Activated T-helper 1 cell treated with anti-CD3 and anti-CD28 coated beads, Interleukin-12 subunit alpha, Interleukin-12 subunit beta, Interleukin-2, Interleukin-4 antibody, amounts not matched to agents 30 ng/mL and 10 ng/mL and 1 ng/mL, durations not matched to agents 14 hours and 24 hours and 36 hours (primary cell): ENCODE results near the gene RNU6-1. TPM values are rescaled to one million over a fixed set of nuclear protein-coding genes. Genes with fewer than 3 reads are reported as not detected.

Source experiments
- DNase-seq: peaks from one replicate; pipeline ENCODE4 v3.0.0; 2021; ENCODE audit warnings: low spot score
- H3K27ac Mint-ChIP-seq: one replicate; pipeline ENCODE4 v1.8.0; 2021; ENCODE audit warnings: mild to moderate bottlenecking, mixed read lengths
- H3K27me3 Mint-ChIP-seq: one replicate; pipeline ENCODE4 v1.8.0; 2022; ENCODE audit warnings: mild to moderate bottlenecking, moderate library complexity, mixed read lengths; ENCODE audit not compliant: insufficient read depth
- H3K36me3 Mint-ChIP-seq: one replicate; pipeline ENCODE4 v1.8.0; 2021; ENCODE audit warnings: low read depth, mixed read lengths
- H3K4me1 Mint-ChIP-seq: one replicate; pipeline ENCODE4 v1.8.0; 2021; ENCODE audit warnings: low read depth, mixed read lengths
- H3K4me3 Mint-ChIP-seq: one replicate; pipeline ENCODE4 v1.8.0; 2021; ENCODE audit warnings: mild to moderate bottlenecking, moderate library complexity, mixed read lengths
- H3K9me3 Mint-ChIP-seq: one replicate; pipeline ENCODE4 v1.8.0; 2021; ENCODE audit warnings: mixed read lengths
- intact Hi-C: fragments of 100-400 bp; cut with micrococcal nuclease; formaldehyde crosslinking; loops from one replicate; pipeline ENCODE4 v1.15.1; 2024
- total RNA-seq: library from RNA; stranded (reverse); gene quantifications from 2 replicates; pipeline ENCODE4 v1.2.3, GENCODE V29; 2022

RNU6-1 gene
- total RNA-seq, 1 donor from 2014 or later, result not detected

GRCh38 chr15:67850994-67851571, 11.2 kb upstream of the RNU6-1 start:
- H3K4me1 Mint-ChIP-seq, result peaks cover 5% of the 10 kb centered on the region
- H3K27me3 Mint-ChIP-seq, result no peaks in the 10 kb centered on the region
- no peak overlapping the region for H3K4me3 Mint-ChIP-seq
- no peak overlapping the region for H3K27ac Mint-ChIP-seq
- DNase-seq, result no peak
- no peaks in the 10 kb centered on the region for H3K9me3 Mint-ChIP-seq
- no peaks in the 10 kb centered on the region for H3K36me3 Mint-ChIP-seq
- intact Hi-C loops, result no loop called here

- Mint-ChIP-seq H3K36me3 (no peaks in the 10 kb centered on the region), H3K9me3 (no peaks in the 10 kb centered on the region), H3K27ac (no peak overlapping the region), H3K27me3 (no peaks in the 10 kb centered on the region), H3K4me1 (no peaks in the 10 kb centered on the region), H3K4me3 (no peak overlapping the region)
- intact Hi-C loops, result no loop called here
- DNase-seq, result no peak
These were observed 10.5 kb upstream of the RNU6-1 start for GRCh38 chr15:67850336-67850735.

GRCh38 chr15:67849538-67849937, 9.7 kb upstream of the RNU6-1 start:
- Mint-ChIP-seq H3K4me1 (no peaks in the 10 kb centered on the region), H3K27ac (no peak overlapping the region), H3K27me3 (no peaks in the 10 kb centered on the region), H3K4me3 (no peak overlapping the region), H3K9me3 (no peaks in the 10 kb centered on the region), H3K36me3 (no peaks in the 10 kb centered on the region)
- DNase-seq, result no peak
- intact Hi-C loops, result no loop called here

GRCh38 chr15:67845974-67846373, 6.1 kb upstream of the RNU6-1 start:
- no peak overlapping the region for H3K27ac Mint-ChIP-seq
- intact Hi-C loops, result no loop called here
- H3K27me3 Mint-ChIP-seq, result peaks cover 1% of the 10 kb centered on the region
- peaks cover 8% of the 10 kb centered on the region for H3K4me1 Mint-ChIP-seq
- H3K4me3 Mint-ChIP-seq, result no peak overlapping the region
- DNase-seq, result no peak
- no peaks in the 10 kb centered on the region for H3K9me3 Mint-ChIP-seq
- H3K36me3 Mint-ChIP-seq, result no peaks in the 10 kb centered on the region

- Mint-ChIP-seq H3K27ac (no peak overlapping the region), H3K4me3 (no peak overlapping the region), H3K9me3 (no peaks in the 10 kb centered on the region), H3K27me3 (peaks cover 8% of the 10 kb centered on the region), H3K36me3 (no peaks in the 10 kb centered on the region), H3K4me1 (peaks cover 20% of the 10 kb centered on the region)
- intact Hi-C loops, result loop anchor here (5.0 kb wide), 1 partner anchor 81 kb away; no protein-coding TSS in a partner anchor
- DNase-seq, result no peak
These were observed 3.9 kb upstream of the RNU6-1 start for GRCh38 chr15:67843571-67844387.

GRCh38 chr15:67843092-67843501, 3.3 kb upstream of the RNU6-1 start:
- no peak for DNase-seq
- no peaks in the 10 kb centered on the region for H3K9me3 Mint-ChIP-seq
- H3K36me3 Mint-ChIP-seq, result no peaks in the 10 kb centered on the region
- H3K4me1 Mint-ChIP-seq, result peaks cover 26% of the 10 kb centered on the region
- no peak overlapping the region for H3K27ac Mint-ChIP-seq
- intact Hi-C loops, result loop anchor here (5.0 kb wide), 1 partner anchor 81 kb away; no protein-coding TSS in a partner anchor
- H3K4me3 Mint-ChIP-seq, result no peak overlapping the region
- H3K27me3 Mint-ChIP-seq, result peaks cover 10% of the 10 kb centered on the region

GRCh38 chr15:67841513-67841762, 1.6 kb upstream of the RNU6-1 start:
- H3K36me3 Mint-ChIP-seq, result no peaks in the 10 kb centered on the region
- intact Hi-C loops, result loop anchor here (2.0 to 5.0 kb wide), 2 partner anchors 79 to 601 kb away; no protein-coding TSS in a partner anchor
- no peaks in the 10 kb centered on the region for H3K9me3 Mint-ChIP-seq
- no peak for DNase-seq
- peaks cover 19% of the 10 kb centered on the region for H3K27me3 Mint-ChIP-seq
- peaks cover 26% of the 10 kb centered on the region for H3K4me1 Mint-ChIP-seq
- H3K4me3 Mint-ChIP-seq, result peak overlapping the region; percentile 87
- peak overlapping the region; percentile 87 for H3K27ac Mint-ChIP-seq

- Mint-ChIP-seq H3K27me3 (peaks cover 24% of the 10 kb centered on the region), H3K4me1 (peaks cover 26% of the 10 kb centered on the region), H3K4me3 (peak overlapping the region; percentile 87), H3K36me3 (peaks cover 2% of the 10 kb centered on the region), H3K27ac (peak overlapping the region; percentile 88), H3K9me3 (no peaks in the 10 kb centered on the region)
- intact Hi-C loops, result loop anchor here (1.0 to 5.0 kb wide), 7 partner anchors 79 to 600 kb away; partner anchors contain the start of genes C15orf61, CLN6 and PIAS1
- DNase-seq, result no peak
These were observed 1.1 kb upstream of the RNU6-1 start for GRCh38 chr15:67840749-67841512.

GRCh38 chr15:67839499-67839928, 331 bp downstream of the RNU6-1 start:
- peak overlapping the region; percentile 87 for H3K4me3 Mint-ChIP-seq
- H3K4me1 Mint-ChIP-seq, result peaks cover 26% of the 10 kb centered on the region
- intact Hi-C loops, result loop anchor here (2.0 to 5.0 kb wide), 2 partner anchors 533 to 1137 kb away; partner anchors contain the start of gene SMAD6
- peak overlapping the region; percentile 88 for H3K27ac Mint-ChIP-seq
- H3K9me3 Mint-ChIP-seq, result no peaks in the 10 kb centered on the region
- H3K27me3 Mint-ChIP-seq, result peaks cover 35% of the 10 kb centered on the region
- peak; percentile 37 for DNase-seq
- peaks cover 2% of the 10 kb centered on the region for H3K36me3 Mint-ChIP-seq

GRCh38 chr15:67838789-67839332, 984 bp downstream of the RNU6-1 start:
- DNase-seq, result no peak
- Mint-ChIP-seq H3K4me3 (peak overlapping the region; percentile 45), H3K27ac (peak overlapping the region; percentile 9)

GRCh38 chr15:67836955-67837354, 2.9 kb downstream of the RNU6-1 start:
- H3K27me3 Mint-ChIP-seq, result peaks cover 58% of the 10 kb centered on the region
- peaks cover 39% of the 10 kb centered on the region for H3K4me1 Mint-ChIP-seq
- H3K27ac Mint-ChIP-seq, result no peak overlapping the region

More at GRCh38 chr15:67838789-67839332, 984 bp downstream of the RNU6-1 start:
- Mint-ChIP-seq H3K36me3 (peaks cover 2% of the 10 kb centered on the region), H3K9me3 (no peaks in the 10 kb centered on the region), H3K4me1 (peaks cover 31% of the 10 kb centered on the region), H3K27me3 (peaks cover 40% of the 10 kb centered on the region)
- intact Hi-C loops, result loop anchor here (2.0 to 5.0 kb wide), 2 partner anchors 532 to 1137 kb away; partner anchors contain the start of gene SMAD6

GRCh38 chr15:67836477-67836876, 3.4 kb downstream of the RNU6-1 start:
- DNase-seq, result peak; percentile 31
- peaks cover 37% of the 10 kb centered on the region for H3K4me1 Mint-ChIP-seq
- peak overlapping the region; percentile 30 for H3K4me3 Mint-ChIP-seq
- peak overlapping the region; percentile 12 for H3K27ac Mint-ChIP-seq
- H3K9me3 Mint-ChIP-seq, result no peaks in the 10 kb centered on the region
- intact Hi-C loops, result loop anchor here (1.0 to 5.0 kb wide), 4 partner anchors 336 to 1134 kb away; partner anchors contain the start of gene SMAD6
- peaks cover 2% of the 10 kb centered on the region for H3K36me3 Mint-ChIP-seq
- peaks cover 61% of the 10 kb centered on the region for H3K27me3 Mint-ChIP-seq

More at GRCh38 chr15:67836955-67837354, 2.9 kb downstream of the RNU6-1 start:
- intact Hi-C loops, result loop anchor here (1.0 to 5.0 kb wide), 4 partner anchors 336 to 1135 kb away; partner anchors contain the start of gene SMAD6
- H3K4me3 Mint-ChIP-seq, result no peak overlapping the region
- H3K9me3 Mint-ChIP-seq, result no peaks in the 10 kb centered on the region
- peaks cover 2% of the 10 kb centered on the region for H3K36me3 Mint-ChIP-seq
- DNase-seq, result no peak
